ENCODE measurements around the gene SCN3B.

Gene SCN3B

DNA sequence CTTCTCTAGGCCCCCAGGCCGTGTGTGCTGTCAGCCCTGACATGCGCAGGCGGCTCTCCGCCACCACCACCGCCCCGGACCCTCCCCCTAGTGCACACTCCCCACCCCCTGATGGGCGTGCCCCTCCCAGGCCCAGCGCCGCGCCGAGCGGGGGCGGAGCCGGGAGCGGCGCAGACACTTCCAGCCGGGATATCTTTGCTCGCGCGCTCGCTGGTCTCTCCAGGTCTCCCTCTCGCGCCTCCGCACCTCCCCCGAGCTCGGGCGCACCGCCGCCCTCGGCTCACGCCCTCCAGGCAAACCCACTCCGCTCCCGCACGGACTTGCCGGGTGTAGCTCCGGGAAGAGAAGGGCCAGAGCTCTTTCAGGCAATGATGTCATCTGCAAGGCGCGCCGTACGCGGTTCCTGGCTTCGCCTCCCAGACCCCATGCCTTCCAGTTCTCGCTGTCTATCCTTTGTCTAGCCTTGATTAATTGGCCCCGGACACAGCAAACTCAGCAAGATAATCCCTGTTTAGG is at the start of gene SCN3B:
TSS of gene SCN3B (minus strand) at position 59 of the 516 bp plus-strand sequence. CDS start 823 bp downstream, outside the sequence.
- H3K9me3 Mint-ChIP-seq = peaks cover 7% of the 10 kb centered on the region
- DNase-seq = peak; percentile 51
- H3K4me3 Mint-ChIP-seq = peak within 1 kb of the TSS; percentile 68
- H3K27ac Mint-ChIP-seq = no peak within 1 kb of the TSS
- peaks cover 55% of the 10 kb centered on the region for H3K27me3 Mint-ChIP-seq
- no peaks in the 10 kb centered on the region for H3K36me3 Mint-ChIP-seq (ENCODE audit: low read depth)
- H3K4me1 Mint-ChIP-seq (ENCODE audit: low read depth) = peaks cover 19% of the 10 kb centered on the region

- Mint-ChIP-seq H3K27ac (no peak overlapping the region), H3K4me3 (no peak overlapping the region), H3K36me3 (ENCODE audit: low read depth) (no peaks in the 10 kb centered on the region), H3K9me3 (no peaks in the 10 kb centered on the region), H3K27me3 (peaks cover 22% of the 10 kb centered on the region), H3K4me1 (ENCODE audit: low read depth) (peaks cover 2% of the 10 kb centered on the region)
- DNase-seq = no peak
These were observed 48.3 kb upstream of the SCN3B start for GRCh38 chr11:123702696-123703095.

DNA sequence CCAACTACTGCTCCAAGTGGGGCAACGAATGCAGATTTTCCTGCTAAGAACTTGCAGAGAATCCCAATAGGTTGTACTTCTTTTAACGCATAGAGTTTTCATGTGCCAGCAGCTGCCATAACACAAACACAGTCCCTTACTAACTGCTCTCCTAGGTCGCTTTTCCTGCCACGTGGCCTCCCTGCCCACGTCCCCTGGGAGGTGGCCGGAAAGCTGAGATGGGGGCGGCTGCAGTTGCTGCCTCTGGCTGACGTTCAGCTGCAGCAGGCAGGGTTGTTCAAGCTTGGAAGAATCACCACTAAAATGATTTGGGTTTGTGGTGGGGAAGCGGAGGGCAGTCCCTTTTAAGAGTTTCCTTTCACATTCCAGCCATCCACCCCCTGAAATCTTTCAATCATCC is 47.7 kb upstream of the SCN3B start:
- Mint-ChIP-seq H3K4me3 (no peak overlapping the region), H3K9me3 (no peaks in the 10 kb centered on the region), H3K4me1 (ENCODE audit: low read depth) (no peaks in the 10 kb centered on the region), H3K36me3 (ENCODE audit: low read depth) (no peaks in the 10 kb centered on the region), H3K27ac (no peak overlapping the region), H3K27me3 (peaks cover 24% of the 10 kb centered on the region)
- no peak for DNase-seq

DNA sequence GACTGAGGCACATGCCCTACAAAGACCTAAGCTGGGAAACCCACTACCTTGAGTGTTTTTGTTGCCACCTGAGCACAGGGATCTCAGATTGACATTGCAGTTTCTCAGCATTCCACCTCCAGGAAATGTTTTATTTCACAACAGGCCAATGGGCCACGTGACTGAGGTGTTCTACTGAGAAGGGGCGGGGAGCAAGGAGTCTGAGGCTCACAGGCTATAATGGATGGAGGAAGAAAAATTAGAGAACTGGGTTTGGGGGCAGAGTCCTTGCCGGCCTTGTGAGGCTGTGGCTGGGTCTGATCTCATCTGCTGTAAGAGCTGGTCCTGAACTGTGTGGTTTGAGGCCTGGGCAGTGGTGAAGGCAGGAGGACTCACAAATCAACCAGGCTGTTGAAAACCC is 46.3 kb upstream of the SCN3B start:
- Mint-ChIP-seq H3K27me3 (peaks cover 28% of the 10 kb centered on the region), H3K27ac (no peak overlapping the region), H3K36me3 (ENCODE audit: low read depth) (no peaks in the 10 kb centered on the region), H3K9me3 (no peaks in the 10 kb centered on the region), H3K4me1 (ENCODE audit: low read depth) (no peaks in the 10 kb centered on the region), H3K4me3 (no peak overlapping the region)
- DNase-seq = no peak

DNA sequence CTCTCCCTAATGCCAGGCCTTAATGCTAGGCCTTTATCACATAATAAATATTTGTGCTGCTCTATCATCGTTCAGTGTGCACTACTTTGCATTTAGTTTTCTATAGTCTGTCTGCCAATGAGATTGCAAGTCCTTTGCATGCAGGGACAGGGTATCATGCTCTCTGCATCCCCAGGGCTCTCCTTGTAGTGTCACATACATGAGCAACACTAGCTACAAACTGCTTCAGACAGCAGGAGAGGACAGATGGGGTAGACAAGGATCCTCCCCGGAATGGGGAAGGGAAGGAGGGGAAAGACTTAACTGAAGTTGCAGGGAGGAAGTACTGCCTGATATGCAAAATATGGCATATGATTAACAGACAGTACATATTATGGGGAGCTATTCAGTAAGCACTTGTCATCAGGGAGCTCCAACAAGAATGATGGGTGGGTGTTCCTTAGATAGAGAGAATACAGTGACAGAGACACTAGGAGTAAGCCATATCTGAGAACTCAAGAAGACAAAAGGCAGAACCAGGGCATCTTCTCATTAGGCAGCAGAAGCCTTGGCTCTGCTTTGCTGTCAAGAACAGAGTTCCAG is 44.2 kb upstream of the SCN3B start:
- H3K4me3 Mint-ChIP-seq = no peak overlapping the region
- no peaks in the 10 kb centered on the region for H3K9me3 Mint-ChIP-seq
- no peak overlapping the region for H3K27ac Mint-ChIP-seq
- H3K27me3 Mint-ChIP-seq = peaks cover 36% of the 10 kb centered on the region
- H3K4me1 Mint-ChIP-seq (ENCODE audit: low read depth) = no peaks in the 10 kb centered on the region
- no peaks in the 10 kb centered on the region for H3K36me3 Mint-ChIP-seq (ENCODE audit: low read depth)
- DNase-seq = no peak

DNA sequence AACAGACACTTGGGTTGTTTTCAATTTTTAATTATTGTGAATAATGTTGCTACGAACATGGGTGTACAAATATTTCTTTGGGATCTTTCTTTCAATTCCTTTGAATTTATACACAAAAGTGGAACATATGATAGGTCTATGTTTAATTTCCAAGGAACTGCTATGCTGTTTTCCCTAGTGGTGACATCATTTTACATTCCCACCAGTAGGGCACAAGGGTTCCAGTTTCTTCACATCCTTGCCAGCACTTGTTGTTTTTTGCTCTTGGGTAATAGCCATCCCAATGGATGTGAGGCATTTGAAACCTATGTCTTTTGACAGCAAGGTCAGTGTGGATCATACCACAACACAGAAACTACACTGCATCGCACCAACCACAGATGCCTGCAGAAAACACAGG is 41.8 kb upstream of the SCN3B start:
- no peak for DNase-seq
- no peak overlapping the region for H3K27ac Mint-ChIP-seq
- H3K9me3 Mint-ChIP-seq = no peaks in the 10 kb centered on the region
- no peaks in the 10 kb centered on the region for H3K4me1 Mint-ChIP-seq (ENCODE audit: low read depth)
- H3K36me3 Mint-ChIP-seq (ENCODE audit: low read depth) = no peaks in the 10 kb centered on the region
- peaks cover 41% of the 10 kb centered on the region for H3K27me3 Mint-ChIP-seq
- no peak overlapping the region for H3K4me3 Mint-ChIP-seq

DNA sequence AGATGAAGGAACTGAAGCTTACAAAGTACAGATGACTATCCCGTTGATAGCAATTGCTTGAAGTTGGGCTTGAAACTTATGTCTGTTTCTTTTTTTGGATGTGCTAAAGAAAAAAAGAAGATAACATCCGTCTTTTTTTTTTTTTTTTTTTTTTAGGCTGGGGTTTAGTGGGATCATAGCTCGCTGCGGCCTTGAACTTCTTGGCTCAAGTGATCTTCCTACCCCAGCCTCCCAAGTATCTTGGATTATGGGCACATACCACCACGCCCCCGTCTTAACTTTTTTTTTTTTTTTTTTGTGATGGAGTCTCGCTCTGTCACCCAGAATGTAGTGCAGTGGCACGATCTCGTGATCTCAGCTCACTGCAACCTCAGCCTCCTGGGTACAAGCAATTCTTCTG is 40.8 kb upstream of the SCN3B start:
- Mint-ChIP-seq H3K27me3 (peaks cover 38% of the 10 kb centered on the region), H3K4me3 (no peak overlapping the region), H3K4me1 (ENCODE audit: low read depth) (peaks cover 3% of the 10 kb centered on the region), H3K27ac (no peak overlapping the region), H3K9me3 (no peaks in the 10 kb centered on the region), H3K36me3 (ENCODE audit: low read depth) (no peaks in the 10 kb centered on the region)
- no peak for DNase-seq

GRCh38 chr11:123694551-123694950 is 40.1 kb upstream of the SCN3B start:
- H3K27ac Mint-ChIP-seq = no peak overlapping the region
- no peak for DNase-seq
- H3K4me1 Mint-ChIP-seq (ENCODE audit: low read depth) = peaks cover 3% of the 10 kb centered on the region
- H3K9me3 Mint-ChIP-seq = no peaks in the 10 kb centered on the region
- no peaks in the 10 kb centered on the region for H3K36me3 Mint-ChIP-seq (ENCODE audit: low read depth)
- peaks cover 36% of the 10 kb centered on the region for H3K27me3 Mint-ChIP-seq
- H3K4me3 Mint-ChIP-seq = no peak overlapping the region

- no peak overlapping the region for H3K4me3 Mint-ChIP-seq
- H3K36me3 Mint-ChIP-seq (ENCODE audit: low read depth) = no peaks in the 10 kb centered on the region
- DNase-seq = no peak
- no peak overlapping the region for H3K27ac Mint-ChIP-seq
- H3K9me3 Mint-ChIP-seq = no peaks in the 10 kb centered on the region
- peaks cover 3% of the 10 kb centered on the region for H3K4me1 Mint-ChIP-seq (ENCODE audit: low read depth)
- H3K27me3 Mint-ChIP-seq = peaks cover 25% of the 10 kb centered on the region
These were observed 38.5 kb upstream of the SCN3B start for GRCh38 chr11:123692961-123693360.

DNA sequence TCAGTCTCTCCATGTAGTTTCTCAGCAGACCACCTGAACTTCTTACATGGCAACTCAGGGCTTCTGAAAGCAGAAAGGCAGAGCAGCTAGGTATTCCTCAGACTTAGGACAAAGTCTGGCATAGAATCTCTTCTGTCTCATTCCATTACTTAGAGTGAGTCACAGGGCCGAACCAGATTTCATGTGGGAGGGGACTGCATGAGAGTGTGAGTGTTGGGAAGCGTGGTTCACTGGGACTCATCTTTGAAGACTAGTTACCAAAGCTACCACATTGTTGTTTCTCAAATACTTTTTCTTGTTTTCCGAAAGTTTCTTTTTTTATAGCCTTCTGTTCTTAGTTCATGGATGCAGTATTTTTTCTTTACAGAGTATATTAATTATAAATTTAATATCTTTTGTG is 36.1 kb upstream of the SCN3B start:
- Mint-ChIP-seq H3K4me1 (ENCODE audit: low read depth) (peaks cover 3% of the 10 kb centered on the region), H3K4me3 (no peak overlapping the region), H3K9me3 (no peaks in the 10 kb centered on the region), H3K27me3 (peaks cover 19% of the 10 kb centered on the region), H3K36me3 (ENCODE audit: low read depth) (no peaks in the 10 kb centered on the region), H3K27ac (no peak overlapping the region)
- DNase-seq = no peak

GRCh38 chr11:123684601-123685000 is 30.2 kb upstream of the SCN3B start:
- no peak overlapping the region for H3K27ac Mint-ChIP-seq
- DNase-seq = no peak
- H3K4me1 Mint-ChIP-seq (ENCODE audit: low read depth) = peaks cover 21% of the 10 kb centered on the region
- no peak overlapping the region for H3K4me3 Mint-ChIP-seq
- H3K9me3 Mint-ChIP-seq = no peaks in the 10 kb centered on the region
- no peaks in the 10 kb centered on the region for H3K27me3 Mint-ChIP-seq
- no peaks in the 10 kb centered on the region for H3K36me3 Mint-ChIP-seq (ENCODE audit: low read depth)

DNA sequence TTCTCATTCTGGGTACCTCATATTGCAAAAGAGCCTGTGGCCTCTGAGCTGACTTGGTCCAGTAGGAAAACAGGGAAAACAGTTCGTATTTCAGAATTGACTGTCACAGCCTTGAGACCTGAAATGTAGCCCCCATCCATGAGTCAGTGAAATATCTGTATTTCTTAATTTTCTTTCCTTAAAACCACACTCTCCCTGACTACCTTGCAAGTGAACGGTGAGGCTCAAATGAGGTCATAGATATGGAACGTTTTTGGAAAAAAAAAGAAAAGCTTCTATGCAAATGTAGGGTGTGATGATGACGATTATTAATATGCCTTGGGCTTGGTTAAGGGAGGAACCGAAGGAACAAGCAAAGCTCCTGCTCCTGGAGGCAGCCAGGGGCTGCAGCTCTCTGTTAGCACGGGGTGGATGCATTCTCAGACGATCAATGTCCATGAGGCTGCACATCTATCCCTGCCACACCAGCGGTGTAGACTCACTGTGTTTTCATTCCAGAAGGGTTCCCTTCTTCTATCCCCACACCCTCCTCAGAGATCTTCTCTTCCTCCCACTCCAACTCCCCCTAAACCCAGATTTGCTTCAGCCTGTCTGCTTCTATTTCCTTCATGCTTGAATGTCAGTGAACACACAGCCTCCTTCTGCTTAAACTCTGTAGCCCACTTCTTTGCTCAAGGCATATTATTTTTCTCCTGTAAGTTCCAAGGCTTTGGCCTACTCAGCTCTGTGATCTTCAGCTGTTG is 29.2 kb upstream of the SCN3B start:
- H3K36me3 Mint-ChIP-seq (ENCODE audit: low read depth) = no peaks in the 10 kb centered on the region
- H3K4me3 Mint-ChIP-seq = no peak overlapping the region
- no peaks in the 10 kb centered on the region for H3K27me3 Mint-ChIP-seq
- DNase-seq = no peak
- H3K27ac Mint-ChIP-seq = no peak overlapping the region
- H3K4me1 Mint-ChIP-seq (ENCODE audit: low read depth) = peaks cover 21% of the 10 kb centered on the region
- no peaks in the 10 kb centered on the region for H3K9me3 Mint-ChIP-seq

GRCh38 chr11:123682696-123683410 is 28.4 kb upstream of the SCN3B start:
- Mint-ChIP-seq H3K27ac (no peak overlapping the region), H3K9me3 (no peaks in the 10 kb centered on the region), H3K4me1 (ENCODE audit: low read depth) (peaks cover 21% of the 10 kb centered on the region), H3K4me3 (no peak overlapping the region), H3K27me3 (no peaks in the 10 kb centered on the region), H3K36me3 (ENCODE audit: low read depth) (no peaks in the 10 kb centered on the region)
- no peak for DNase-seq

GRCh38 chr11:123681030-123681429 is 26.6 kb upstream of the SCN3B start:
- H3K36me3 Mint-ChIP-seq (ENCODE audit: low read depth) = no peaks in the 10 kb centered on the region
- H3K9me3 Mint-ChIP-seq = no peaks in the 10 kb centered on the region
- no peak for DNase-seq
- H3K4me3 Mint-ChIP-seq = no peak overlapping the region
- peaks cover 21% of the 10 kb centered on the region for H3K4me1 Mint-ChIP-seq (ENCODE audit: low read depth)
- no peaks in the 10 kb centered on the region for H3K27me3 Mint-ChIP-seq
- peak overlapping the region; percentile 42 for H3K27ac Mint-ChIP-seq

- H3K4me1 Mint-ChIP-seq (ENCODE audit: low read depth) = peaks cover 21% of the 10 kb centered on the region
- no peaks in the 10 kb centered on the region for H3K36me3 Mint-ChIP-seq (ENCODE audit: low read depth)
- no peak overlapping the region for H3K4me3 Mint-ChIP-seq
- no peak overlapping the region for H3K27ac Mint-ChIP-seq
- no peaks in the 10 kb centered on the region for H3K27me3 Mint-ChIP-seq
- H3K9me3 Mint-ChIP-seq = no peaks in the 10 kb centered on the region
- no peak for DNase-seq
These were observed 23.8 kb upstream of the SCN3B start for GRCh38 chr11:123678246-123678645.

Measured in activated T-cell treated with anti-CD3 and anti-CD28 coated beads, Interleukin-2, amount 50 U/mL, for 24 hours (primary cell).